ENCODE measurements around the gene UBE2E2.

GRCh38 chr3:23623844-23624243, 420.7 kb downstream of the UBE2E2 start:
- TF ChIP-seq, protein P1, sequence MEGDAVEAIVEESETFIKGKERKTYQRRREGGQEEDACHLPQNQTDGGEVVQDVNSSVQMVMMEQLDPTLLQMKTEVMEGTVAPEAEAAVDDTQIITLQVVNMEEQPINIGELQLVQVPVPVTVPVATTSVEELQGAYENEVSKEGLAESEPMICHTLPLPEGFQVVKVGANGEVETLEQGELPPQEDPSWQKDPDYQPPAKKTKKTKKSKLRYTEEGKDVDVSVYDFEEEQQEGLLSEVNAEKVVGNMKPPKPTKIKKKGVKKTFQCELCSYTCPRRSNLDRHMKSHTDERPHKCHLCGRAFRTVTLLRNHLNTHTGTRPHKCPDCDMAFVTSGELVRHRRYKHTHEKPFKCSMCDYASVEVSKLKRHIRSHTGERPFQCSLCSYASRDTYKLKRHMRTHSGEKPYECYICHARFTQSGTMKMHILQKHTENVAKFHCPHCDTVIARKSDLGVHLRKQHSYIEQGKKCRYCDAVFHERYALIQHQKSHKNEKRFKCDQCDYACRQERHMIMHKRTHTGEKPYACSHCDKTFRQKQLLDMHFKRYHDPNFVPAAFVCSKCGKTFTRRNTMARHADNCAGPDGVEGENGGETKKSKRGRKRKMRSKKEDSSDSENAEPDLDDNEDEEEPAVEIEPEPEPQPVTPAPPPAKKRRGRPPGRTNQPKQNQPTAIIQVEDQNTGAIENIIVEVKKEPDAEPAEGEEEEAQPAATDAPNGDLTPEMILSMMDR (conservative IDR thresholded peaks at IDR 0.05 in 1 of 2, IDR thresholded peaks at IDR 0.05 in 1 of 2; ENCODE audit: extremely low read depth in 1 of 2, insufficient read depth in 1 of 2, low read depth in 1 of 2, low read length in 2 of 2) = no peak
- no peak for TF ChIP-seq EZH2 (IDR thresholded peaks at IDR 0.05; ENCODE audit: borderline replicate concordance, low read length)
